HepG2 (cell line): Measurements from ENCODE around the gene FBXO11. TPM values are rescaled to one million over a fixed set of nuclear protein-coding genes. Genes with fewer than 3 reads are reported as not detected.

ENCODE experiments used
- ATF3 ChIP-seq: sonication (generic); formaldehyde crosslinking; IDR thresholded peaks from 2 replicates; pipeline ENCODE4 v1.4.0; 2020; ENCODE audit warnings: missing genetic modification reagents
- CEBPB ChIP-seq: IDR thresholded peaks from 2 replicates; pipeline ENCODE4 v1.6.1; 2011; ENCODE audit warnings: low read depth, low read length, improper control_type of control experiment, borderline replicate concordance
- CENPBD1 ChIP-seq: sonication (generic); formaldehyde crosslinking; IDR thresholded peaks from 2 replicates; pipeline ENCODE4 v1.8.0; 2022; ENCODE audit warnings: missing genetic modification reagents, low read depth, mild to moderate bottlenecking, borderline replicate concordance
- CTCF ChIP-seq: sonication (generic); formaldehyde crosslinking; IDR thresholded peaks from 2 replicates; pipeline ENCODE4 v1.5.0; 2020; ENCODE audit warnings: mild to moderate bottlenecking, missing genetic modification reagents, moderate library complexity
- EZH2 ChIP-seq: conservative IDR thresholded peaks from 2 replicates; pipeline ENCODE4 v1.6.1; 2012; ENCODE audit warnings: mild to moderate bottlenecking, low read depth, low read length, moderate library complexity
- GATA4 ChIP-seq: sonication (generic); IDR thresholded peaks from 2 replicates; pipeline ENCODE4 v1.6.1; 2016; ENCODE audit warnings: antibody characterized with exemption, low read depth, borderline replicate concordance
- HINFP ChIP-seq: sonication (generic); formaldehyde crosslinking; IDR thresholded peaks from 2 replicates; pipeline ENCODE4 v1.4.0; 2020; ENCODE audit warnings: low read depth, mild to moderate bottlenecking, missing genetic modification reagents
- IKZF1 ChIP-seq: fragments of 450-650 bp; IDR thresholded peaks from 2 replicates; pipeline ENCODE4 v1.7.1; 2016
- NONO ChIP-seq, 2 experiments: fragments of 450-650 bp in 1 of 2; sonication (generic) in 1 of 2; formaldehyde crosslinking in 1 of 2; IDR thresholded peaks in 1 of 2; conservative IDR thresholded peaks in 1 of 2; 2 replicates each; pipeline versions ENCODE4 v1.6.1 to v1.8.0; 2017 to 2022; ENCODE audit warnings: mild to moderate bottlenecking in 1 of 2, missing genetic modification reagents in 1 of 2, moderate library complexity in 1 of 2
- PRMT3 ChIP-seq: sonication (generic); formaldehyde crosslinking; IDR thresholded peaks from 2 replicates; pipeline ENCODE4 v1.8.1; 2022; ENCODE audit warnings: low read depth, mild to moderate bottlenecking, moderate library complexity, missing genetic modification reagents, borderline replicate concordance
- RORA ChIP-seq: sonication (generic); formaldehyde crosslinking; IDR thresholded peaks from 2 replicates; pipeline ENCODE4 v1.5.0; 2020; ENCODE audit warnings: mild to moderate bottlenecking, missing genetic modification reagents, moderate library complexity
- SMYD3 ChIP-seq: sonication (generic); formaldehyde crosslinking; IDR thresholded peaks from 2 replicates; pipeline ENCODE4 v1.8.1; 2023; ENCODE audit warnings: mild to moderate bottlenecking, missing genetic modification reagents
- SP140L ChIP-seq: sonication (generic); formaldehyde crosslinking; IDR thresholded peaks from 2 replicates; pipeline ENCODE4 v1.4.0; 2020; ENCODE audit warnings: missing genetic modification reagents, borderline replicate concordance
- SP4 ChIP-seq: sonication (generic); formaldehyde crosslinking; IDR thresholded peaks from 2 replicates; pipeline ENCODE4 v1.8.1; 2023; ENCODE audit warnings: mild to moderate bottlenecking, missing genetic modification reagents
- SRF ChIP-seq: IDR thresholded peaks from 2 replicates; pipeline ENCODE4 v1.6.1; 2011; ENCODE audit warnings: mild to moderate bottlenecking, low read depth, low read length, moderate library complexity
- THAP7 ChIP-seq: sonication (generic); formaldehyde crosslinking; IDR thresholded peaks from 2 replicates; pipeline ENCODE4 v1.8.1; 2023; ENCODE audit warnings: mild to moderate bottlenecking, missing genetic modification reagents
- ZMAT5 ChIP-seq: sonication (generic); formaldehyde crosslinking; IDR thresholded peaks from 2 replicates; pipeline ENCODE4 v1.5.0; 2020; ENCODE audit warnings: mild to moderate bottlenecking, low read depth, missing genetic modification reagents, borderline replicate concordance
- ZNF235 ChIP-seq: sonication (generic); formaldehyde crosslinking; IDR thresholded peaks from 2 replicates; pipeline ENCODE4 v1.8.1; 2023; ENCODE audit warnings: mild to moderate bottlenecking, missing genetic modification reagents, borderline replicate concordance
- ZNF749 ChIP-seq: sonication (generic); formaldehyde crosslinking; IDR thresholded peaks from 2 replicates; pipeline ENCODE4 v1.8.0; 2022; ENCODE audit warnings: mild to moderate bottlenecking, missing genetic modification reagents, moderate library complexity, borderline replicate concordance
- polyA plus RNA-seq, 8 experiments: library from polyadenylated mRNA; depleted of rRNA in 3 of 8; stranded (reverse) in 7 of 8; unstranded in 1 of 8; fragments of >200 nt; fragmentation: Illumina TruSeq in 4 of 8; extraction: Trizol in 4 of 8; gene quantifications; 2 replicates each; pipeline versions ENCODE4 v1.2.1 to v1.2.3, GENCODE V29; 2011 to 2016; ENCODE audit warnings: low read depth in 4 of 8, missing spikeins in 1 of 8, mixed read lengths in 1 of 8; ENCODE audit not compliant: insufficient read depth in 1 of 8
- total RNA-seq, 5 experiments: library from RNA; depleted of rRNA; stranded (reverse); fragments of >200 nt; fragmentation: Illumina TruSeq; extraction: Trizol; gene quantifications; 2 replicates each; pipeline ENCODE4 v1.2.3, GENCODE V29; 2016; ENCODE audit warnings: low read depth in 1 of 5

Gene FBXO11
- total and polyA plus RNA-seq, 2 of the 13 experiments (the other 11 are each of a cell fraction or from before 2014, with no cell fraction given), result 27.9 to 47.6 TPM

GRCh38 chr2:47906157-47907038 lies at the start of gene FBXO11 (continued):
- TF ChIP-seq SMYD3 (CRISPR knock-in tag) (0 out of 2 replicates have a peak, but pooled peaks have one; percentile 57), ZMAT5 (no peak), RORA (CRISPR knock-in tag) (no peak), PRMT3 (CRISPR knock-in tag) (no peak), ATF3 (CRISPR knock-in tag) (peak; percentile 62; the same call in 1 of the 2 replicates), SP140L (peak; percentile 81), SRF (no peak), ZNF235 (peak; percentile 51; the same call in 1 of the 2 replicates), CTCF (CRISPR knock-in tag) (peak; percentile 87), ZNF749 (CRISPR knock-in tag) (no peak), HINFP (peak; percentile 67), NONO (IDR thresholded peaks at IDR 0.05) (no peak), NONO (CRISPR knock-in tag; conservative IDR thresholded peaks at IDR 0.05) (peak; percentile 30), EZH2 (no peak), CEBPB (no peak), GATA4 (peak; percentile 49; the same call in 1 of the 2 replicates), SP4 (CRISPR knock-in tag) (peak; percentile 77), IKZF1 (no peak), THAP7 (no peak), CENPBD1 (CRISPR knock-in tag) (0 out of 2 replicates have a peak, but pooled peaks have one; percentile 69)
